Activated CD8-positive, alpha-beta T cell treated with anti-CD3 and anti-CD28 coated beads for 36 hours (primary cell): ENCODE data around the gene CCNG2. TPM values are rescaled to one million over a fixed set of nuclear protein-coding genes. Genes with fewer than 3 reads are reported as not detected.
A peak's percentile ranks its signal among the peaks of the same experiment; 100 is the strongest.

Experiments
- ATAC-seq: fragments of 200-7000 bp; cut with Tn5 transposase; one replicate; pipeline ENCODE4 v1.10.0; 2021; ENCODE audit warnings: mild to moderate bottlenecking, moderate library complexity
- CTCF ChIA-PET: fragments of 350-600 bp; sonication (Branson Sonifier 250); formaldehyde crosslinking; loops from one replicate; lab custom pipeline; 2021; ENCODE audit warnings: antibody characterized with exemption; lab: Charles Lee
- POLR2A ChIA-PET: fragments of 350-600 bp; sonication (Branson Sonifier 250); formaldehyde crosslinking; loops from one replicate; lab custom pipeline; 2021; ENCODE audit warnings: antibody characterized with exemption; lab: Charles Lee
- DNase-seq: peaks from one replicate; pipeline ENCODE4 v3.0.0-alpha.2; 2020
- H3K27ac Mint-ChIP-seq: one replicate; pipeline ENCODE4 v1.8.0; 2021; ENCODE audit warnings: mild to moderate bottlenecking, mixed read lengths
- H3K27me3 Mint-ChIP-seq: one replicate; pipeline ENCODE4 v1.8.0; 2021; ENCODE audit warnings: mixed read lengths
- H3K36me3 Mint-ChIP-seq: one replicate; pipeline ENCODE4 v1.8.0; 2021; ENCODE audit warnings: low read depth, mixed read lengths
- H3K4me1 Mint-ChIP-seq: one replicate; pipeline ENCODE4 v1.8.0; 2021; ENCODE audit warnings: low read depth, mixed read lengths
- H3K4me3 Mint-ChIP-seq: one replicate; pipeline ENCODE4 v1.8.0; 2021; ENCODE audit warnings: mild to moderate bottlenecking, moderate library complexity, mixed read lengths
- H3K9me3 Mint-ChIP-seq: one replicate; pipeline ENCODE4 v1.8.0; 2021; ENCODE audit warnings: mixed read lengths
- CTCF ChIP-seq: fragments of 200-600 bp; IDR thresholded peaks from one replicate; pipeline ENCODE4 v1.8.0; 2022; ENCODE audit warnings: antibody characterized with exemption, mild to moderate bottlenecking
- intact Hi-C: fragments of 100-400 bp; cut with micrococcal nuclease; formaldehyde crosslinking; loops from one replicate; pipeline ENCODE4 v1.10.0; 2022
- total RNA-seq, 2 experiments: library from RNA; stranded (reverse); gene quantifications; one replicate each; pipeline ENCODE4 v1.2.3, GENCODE V29; 2021

The CCNG2 gene
- total RNA-seq, 2 experiments from 2014 or later: 54.3 to 55.5 TPM

- TF ChIP-seq CTCF: no peak
- intact Hi-C loops: no loop called here
- peaks cover 5% of the 10 kb centered on the region for H3K27me3 Mint-ChIP-seq
- ChIA-PET POLR2A (no interaction called here), CTCF (interaction anchor here (1.1 to 2.4 kb wide), 3 partner anchors 102 to 139 kb away, joined by 3 to 12 read pairs (median 3); no protein-coding TSS in a partner anchor)
- DNase-seq (no peak), ATAC-seq (no peak)
- no peak overlapping the region for H3K4me3 Mint-ChIP-seq
- peaks cover 33% of the 10 kb centered on the region for H3K4me1 Mint-ChIP-seq
- H3K27ac Mint-ChIP-seq: no peak overlapping the region
- H3K9me3 Mint-ChIP-seq: no peaks in the 10 kb centered on the region
- no peaks in the 10 kb centered on the region for H3K36me3 Mint-ChIP-seq
Observed at GRCh38 chr4:77197831-77198230, 40.8 kb downstream of the CCNG2 start.

GRCh38 chr4:77199276-77199675 lies 42.3 kb downstream of the CCNG2 start:
- Mint-ChIP-seq H3K4me1 (peaks cover 23% of the 10 kb centered on the region), H3K27me3 (peaks cover 5% of the 10 kb centered on the region), H3K4me3 (no peak overlapping the region), H3K27ac (no peak overlapping the region), H3K36me3 (no peaks in the 10 kb centered on the region), H3K9me3 (no peaks in the 10 kb centered on the region)
- ChIA-PET CTCF (interaction anchor here (0.7 to 2.0 kb wide), 6 partner anchors 11 to 154 kb away, joined by 3 to 6 read pairs (median 3); no protein-coding TSS in a partner anchor), POLR2A (interaction anchor here (1.7 kb wide), 1 partner anchor 104 kb away, joined by 3 read pairs; no protein-coding TSS in a partner anchor)
- TF ChIP-seq CTCF: no peak
- intact Hi-C loops: no loop called here
- ATAC-seq (no peak), DNase-seq (no peak)

- ChIA-PET POLR2A (interaction anchor here (1.7 kb wide), 1 partner anchor 104 kb away, joined by 3 read pairs; no protein-coding TSS in a partner anchor), CTCF (interaction anchor here (0.7 to 5.1 kb wide), 6 partner anchors 11 to 155 kb away, joined by 3 to 183 read pairs (median 5); no protein-coding TSS in a partner anchor)
- TF ChIP-seq CTCF: no peak
- DNase-seq (no peak), ATAC-seq (no peak)
- Mint-ChIP-seq H3K4me3 (no peak overlapping the region), H3K9me3 (no peaks in the 10 kb centered on the region), H3K27me3 (peaks cover 5% of the 10 kb centered on the region), H3K4me1 (peaks cover 18% of the 10 kb centered on the region), H3K27ac (no peak overlapping the region), H3K36me3 (no peaks in the 10 kb centered on the region)
- intact Hi-C loops: loop anchor here (5.0 to 10.0 kb wide), 3 partner anchors 127 to 685 kb away; no protein-coding TSS in a partner anchor
Observed at GRCh38 chr4:77199701-77200100, 42.7 kb downstream of the CCNG2 start.

GRCh38 chr4:77201343-77201742 lies 44.3 kb downstream of the CCNG2 start:
- Mint-ChIP-seq H3K36me3 (no peaks in the 10 kb centered on the region), H3K4me1 (peaks cover 17% of the 10 kb centered on the region), H3K27me3 (peaks cover 5% of the 10 kb centered on the region), H3K4me3 (no peak overlapping the region), H3K9me3 (no peaks in the 10 kb centered on the region), H3K27ac (no peak overlapping the region)
- CTCF ChIA-PET: interaction anchor here (0.9 to 5.1 kb wide), 6 partner anchors 12 to 770 kb away, joined by 3 to 183 read pairs (median 43); no protein-coding TSS in a partner anchor
- no peak for TF ChIP-seq CTCF
- intact Hi-C loops: loop anchor here (5.0 to 10.0 kb wide), 3 partner anchors 129 to 687 kb away; no protein-coding TSS in a partner anchor
- POLR2A ChIA-PET: interaction anchor here (0.6 kb wide), 1 partner anchor 124 kb away, joined by 3 read pairs; no protein-coding TSS in a partner anchor
- no peak for ATAC-seq
- no peak for DNase-seq

GRCh38 chr4:77201857-77202256 lies 44.9 kb downstream of the CCNG2 start:
- POLR2A ChIA-PET: interaction anchor here (0.5 to 0.6 kb wide), 2 partner anchors 108 to 125 kb away, joined by 3 read pairs; no protein-coding TSS in a partner anchor
- H3K27ac Mint-ChIP-seq: no peak overlapping the region

More at GRCh38 chr4:77201857-77202256, 44.9 kb downstream of the CCNG2 start:
- Mint-ChIP-seq H3K27me3 (peaks cover 5% of the 10 kb centered on the region), H3K36me3 (no peaks in the 10 kb centered on the region), H3K4me1 (peaks cover 13% of the 10 kb centered on the region), H3K4me3 (no peak overlapping the region), H3K9me3 (no peaks in the 10 kb centered on the region)
- no peak for TF ChIP-seq CTCF
- intact Hi-C loops: loop anchor here (5.0 to 10.0 kb wide), 3 partner anchors 130 to 687 kb away; no protein-coding TSS in a partner anchor
- CTCF ChIA-PET: interaction anchor here (0.9 to 5.1 kb wide), 8 partner anchors 7 to 768 kb away, joined by 3 to 183 read pairs (median 32); no protein-coding TSS in a partner anchor
- ATAC-seq (peak; percentile 81), DNase-seq (peak; percentile 29)
